ENCODE results near the gene CIB4.

GRCh38 chr2:26581991-26582842, 58.9 kb downstream of the CIB4 start:
- no peak for TF ChIP-seq ZNF232 (CRISPR knock-in tag; IDR thresholded peaks at IDR 0.05; ENCODE audit: borderline replicate concordance)
- TF ChIP-seq PRDM4 (CRISPR knock-in tag; IDR thresholded peaks at IDR 0.05; ENCODE audit: borderline replicate concordance) = no peak
- no peak for TF ChIP-seq ZBTB38 (CRISPR knock-in tag; IDR thresholded peaks at IDR 0.05)
- TF ChIP-seq CTCF (CRISPR knock-in tag; IDR thresholded peaks at IDR 0.05) = no peak
- no peak for TF ChIP-seq POLR2A (IDR thresholded peaks at IDR 0.05; ENCODE audit: insufficient read depth in 1 of 2, low read depth in 2 of 2, low read length in 2 of 2)
- no peak for TF ChIP-seq PRDM15 (CRISPR knock-in tag; IDR thresholded peaks at IDR 0.05)
- no peak for TF ChIP-seq DMAP1 (CRISPR knock-in tag; IDR thresholded peaks at IDR 0.05)

Measured in HepG2 (cell line).